Stimulated activated CD4-positive, alpha-beta T cell treated with anti-CD3 and anti-CD28 coated beads, Interleukin-1b, Interleukin-23, amount 100 ng/mL, for 48 hours (primary cell): ENCODE measurements around the gene UBALD1.
A peak's percentile ranks its signal among the peaks of the same experiment; 100 is the strongest.

ENCODE experiments used
- DNase-seq: peaks from one replicate; pipeline ENCODE4 v3.0.0-alpha.2; 2020

The UBALD1 gene

GRCh38 chr16:4613636-4614570 is 785 bp downstream of the UBALD1 start:
- DNase-seq: peak; percentile 55

- DNase-seq: no peak
Observed at GRCh38 chr16:4612977-4613635, 1.6 kb downstream of the UBALD1 start.

GRCh38 chr16:4612474-4612931 is 2.2 kb downstream of the UBALD1 start:
- DNase-seq: no peak

- DNase-seq: no peak
Observed at GRCh38 chr16:4611337-4612021, 3.2 kb downstream of the UBALD1 start.

- DNase-seq: no peak
Observed at GRCh38 chr16:4610011-4611005, 4.4 kb downstream of the UBALD1 start.

GRCh38 chr16:4609200-4610010 is 5.3 kb downstream of the UBALD1 start:
- no peak for DNase-seq

GRCh38 chr16:4608704-4608980 is 6.0 kb downstream of the UBALD1 start:
- DNase-seq: no peak

GRCh38 chr16:4607841-4608703 is 6.6 kb downstream of the UBALD1 start:
- no peak for DNase-seq

- DNase-seq: no peak
Observed at GRCh38 chr16:4606354-4606753, 8.3 kb downstream of the UBALD1 start.

- DNase-seq: no peak
Observed at GRCh38 chr16:4604401-4604800, 10.3 kb downstream of the UBALD1 start.

- no peak for DNase-seq
Observed at GRCh38 chr16:4603624-4604170, 11.0 kb downstream of the UBALD1 start.

- no peak for DNase-seq
Observed at GRCh38 chr16:4602331-4602730, 12.4 kb downstream of the UBALD1 start.

GRCh38 chr16:4601864-4602186 is 12.9 kb downstream of the UBALD1 start:
- DNase-seq: no peak

GRCh38 chr16:4601036-4601863 is 13.4 kb downstream of the UBALD1 start:
- no peak for DNase-seq

GRCh38 chr16:4599545-4599944 is 15.1 kb downstream of the UBALD1 start:
- DNase-seq: no peak

- no peak for DNase-seq
Observed at GRCh38 chr16:4599037-4599436, 15.7 kb downstream of the UBALD1 start.

- no peak for DNase-seq
Observed at GRCh38 chr16:4597174-4597573, 17.5 kb downstream of the UBALD1 start.

GRCh38 chr16:4594433-4595410 is 20.0 kb downstream of the UBALD1 start:
- no peak for DNase-seq
